A549 (cell line): Measurements from ENCODE around the gene TEX22. TPM values are rescaled to one million over a fixed set of nuclear protein-coding genes. Genes with fewer than 3 reads are reported as not detected.

Source experiments
- ATAC-seq, 2 experiments: fragments of 200-7000 bp in 1 of 2; fragments of >200 bp in 1 of 2; cut with Nextera tagmentation in 1 of 2; cut with Tn5 transposase in 1 of 2; 3 replicates each; pipeline versions ENCODE4 v1.8.0 to v1.9.1; 2018 to 2020; ENCODE audit warnings: mild to moderate bottlenecking in 1 of 2, moderate library complexity in 1 of 2
- CTCF ChIA-PET: fragments of 300-600 bp; sonication (Branson Sonifier 250); formaldehyde crosslinking; extraction: SDS; loops from one replicate; lab custom pipeline; 2021; ENCODE audit warnings: antibody characterized with exemption, inconsistent platforms; lab: Yijun Ruan, JAX
- POLR2A ChIA-PET: fragments of 350-600 bp; formaldehyde crosslinking; extraction: SDS; loops from one replicate; lab custom pipeline; 2021; ENCODE audit warnings: antibody characterized with exemption, inconsistent platforms; lab: Yijun Ruan, JAX
- DNase-seq, 2 experiments: peaks; one replicate each; pipeline versions ENCODE4 v3.0.0 to v3.0.0-alpha.2; 2011 to 2016; ENCODE audit warnings: low read depth in 1 of 2, low spot score in 1 of 2
- FAIRE-seq: peaks from 2 replicates; lab custom pipeline; 2011; peaks lifted over from hg19 to GRCh38; lab: Jason Lieb, UNC
- H3K27ac ChIP-seq, 2 experiments: fragments of >200 bp; sonication (Bioruptor Twin); formaldehyde crosslinking; 3 replicates each; pipeline ENCODE4 v1.5.1; 2016 to 2017
- H3K4me1 ChIP-seq: fragments of >200 bp; sonication (Bioruptor Twin); formaldehyde crosslinking; 3 replicates; pipeline ENCODE4 v1.6.1; 2016
- H3K4me2 ChIP-seq: fragments of >200 bp; sonication (Bioruptor Twin); formaldehyde crosslinking; 3 replicates; pipeline ENCODE4 v1.6.1; 2016
- H3K4me3 ChIP-seq: fragments of >200 bp; sonication (Bioruptor Twin); formaldehyde crosslinking; 3 replicates; pipeline ENCODE4 v1.5.1; 2016
- H3K9me3 ChIP-seq: fragments of >200 bp; sonication (Bioruptor Twin); formaldehyde crosslinking; 3 replicates; pipeline ENCODE4 v1.6.1; 2016
- BHLHE40 ChIP-seq: IDR thresholded peaks from 2 replicates; pipeline ENCODE4 v1.6.1; 2012; ENCODE audit warnings: low read depth, low read length, inconsistent platforms
- CHD2 ChIP-seq: fragments of 150-350 bp; IDR thresholded peaks from 2 replicates; pipeline ENCODE4 v1.6.1; 2014; ENCODE audit warnings: low read length; ENCODE audit not compliant: partially characterized antibody
- CHD4 ChIP-seq: fragments of 200-600 bp; sonication (generic); IDR thresholded peaks from 2 replicates; pipeline ENCODE4 v1.6.1; 2016; ENCODE audit warnings: antibody characterized with exemption, mild to moderate bottlenecking, borderline replicate concordance
- ELK1 ChIP-seq: fragments of 150-350 bp; IDR thresholded peaks from 2 replicates; pipeline ENCODE4 v1.6.1; 2014; ENCODE audit warnings: low read depth, mild to moderate bottlenecking, low read length
- ESRRA ChIP-seq: fragments of 150-350 bp; IDR thresholded peaks from 2 replicates; pipeline ENCODE4 v1.6.1; 2014; ENCODE audit warnings: mild to moderate bottlenecking, low read length, borderline replicate concordance
- GATA3 ChIP-seq: IDR thresholded peaks from 2 replicates; pipeline ENCODE4 v1.6.1; 2012; ENCODE audit warnings: borderline replicate concordance
- HDAC2 ChIP-seq: fragments of 200-600 bp; sonication (generic); IDR thresholded peaks from 2 replicates; pipeline ENCODE4 v1.6.1; 2016
- HES2 ChIP-seq: fragments of >200 bp; sonication (Bioruptor Twin); formaldehyde crosslinking; IDR thresholded peaks from 2 replicates; pipeline ENCODE4 v1.6.1; 2016
- HEYL ChIP-seq: fragments of 250-450 bp; sonication (Bioruptor Pico); IDR thresholded peaks from 2 replicates; pipeline ENCODE4 v1.8.0; 2021; ENCODE audit warnings: mild to moderate bottlenecking, moderate library complexity
- HOXA7 ChIP-seq: fragments of 250-450 bp; sonication (Bioruptor Pico); IDR thresholded peaks from 2 replicates; pipeline ENCODE4 v1.5.0; 2020; ENCODE audit warnings: mild to moderate bottlenecking, moderate library complexity
- JUN ChIP-seq, 2 experiments: fragments of >200 bp; sonication (Bioruptor Twin); formaldehyde crosslinking; IDR thresholded peaks; 2 replicates in 1 of 2; 3 replicates in 1 of 2; pipeline ENCODE4 v1.6.1; 2016 to 2017
- JUNB ChIP-seq: fragments of >200 bp; sonication (Bioruptor Twin); formaldehyde crosslinking; IDR thresholded peaks from 2 replicates; pipeline ENCODE4 v1.6.1; 2016
- KDM1A ChIP-seq: fragments of 200-600 bp; sonication (generic); IDR thresholded peaks from 2 replicates; pipeline ENCODE4 v1.6.1; 2016; ENCODE audit warnings: low read depth, mild to moderate bottlenecking
- MAFK ChIP-seq: fragments of 450-650 bp; IDR thresholded peaks from 2 replicates; pipeline ENCODE4 v1.6.1; 2014; ENCODE audit not compliant: partially characterized antibody
- NR3C1 ChIP-seq: fragments of >200 bp; sonication (Bioruptor Twin); formaldehyde crosslinking; IDR thresholded peaks from 3 replicates; pipeline ENCODE4 v1.6.1; 2017
- PBX3 ChIP-seq: IDR thresholded peaks from 2 replicates; pipeline ENCODE4 v1.6.1; 2012
- RARB ChIP-seq: fragments of 250-450 bp; sonication (Bioruptor Pico); IDR thresholded peaks from 2 replicates; pipeline ENCODE4 v1.8.0; 2021; ENCODE audit warnings: mild to moderate bottlenecking, moderate library complexity
- RNF2 ChIP-seq: fragments of 200-600 bp; sonication (generic); IDR thresholded peaks from 2 replicates; pipeline ENCODE4 v1.6.1; 2016; ENCODE audit warnings: low read depth, mild to moderate bottlenecking, antibody characterized with exemption, moderate library complexity, borderline replicate concordance
- SREBF2 ChIP-seq: fragments of 450-650 bp; IDR thresholded peaks from 2 replicates; pipeline ENCODE4 v1.6.1; 2014; ENCODE audit warnings: mild to moderate bottlenecking, moderate library complexity
- TP53 ChIP-seq: fragments of 250-450 bp; sonication (Bioruptor Pico); IDR thresholded peaks from 2 replicates; pipeline ENCODE4 v1.5.0; 2021; ENCODE audit warnings: mild to moderate bottlenecking, moderate library complexity
- USF2 ChIP-seq: fragments of 450-650 bp; IDR thresholded peaks from 2 replicates; pipeline ENCODE4 v1.6.1; 2014; ENCODE audit warnings: antibody characterized with exemption
- ZFP36 ChIP-seq: fragments of 450-650 bp; IDR thresholded peaks from 2 replicates; pipeline ENCODE4 v1.6.1; 2014; ENCODE audit warnings: borderline replicate concordance; ENCODE audit not compliant: partially characterized antibody
- whole genome bisulfite sequencing: methylation state at CpG from one replicate; pipeline ENCODE4 v1.1.6; 2017; ENCODE audit errors: missing lambda C conversion rate; 5-methylcytosine and 5-hydroxymethylcytosine counted together
- polyA plus RNA-seq, 4 experiments: library from polyadenylated mRNA; depleted of rRNA in 3 of 4; stranded (reverse); fragments of >200 nt; fragmentation: RNase III in 1 of 4; extraction: RNeasy Plus Mini Kit Qiagen cat#74134 plus additional on column Dnase treatment in 1 of 4; gene quantifications; 2 replicates in 3 of 4; 3 replicates in 1 of 4; pipeline ENCODE4 v1.2.3, GENCODE V29; 2011 to 2017

Gene TEX22
- polyA plus RNA-seq, 2 of the 4 experiments (the other 2 are of a cell fraction): 0.06 to 0.23 TPM

GRCh38 chr14:105368910-105369652 lies 29.3 kb upstream of the TEX22 start:
- ChIA-PET CTCF (interaction anchor here (0.7 to 4.7 kb wide), 5 partner anchors 13 to 121 kb away, joined by 3 to 49 read pairs (median 3); no protein-coding TSS in a partner anchor), POLR2A (no interaction called here)
- no peak overlapping the region for H3K4me3 ChIP-seq
- no peak for FAIRE-seq
- no peak for DNase-seq
- no peaks in the 10 kb centered on the region for H3K4me1 ChIP-seq
- no peaks in the 10 kb centered on the region for H3K9me3 ChIP-seq
- H3K4me2 ChIP-seq: no peak overlapping the region
- no peak overlapping the region for H3K27ac ChIP-seq
- TF ChIP-seq ELK1 (no peak), TP53 (CRISPR knock-in tag) (no peak), RNF2 (no peak), GATA3 (no peak), ZFP36 (no peak), HDAC2 (no peak), JUNB (no peak), HOXA7 (CRISPR knock-in tag) (no peak), RARB (CRISPR knock-in tag) (no peak), BHLHE40 (no peak), HES2 (no peak), HEYL (CRISPR knock-in tag) (no peak), SREBF2 (no peak), KDM1A (no peak)
- no peak for ATAC-seq
- 91% methylated on average over 15 of the region's 29 CpGs for WGBS

GRCh38 chr14:105369653-105370040 lies 28.7 kb upstream of the TEX22 start:
- Histone ChIP-seq H3K4me2 (no peak overlapping the region), H3K9me3 (no peaks in the 10 kb centered on the region), H3K4me1 (no peaks in the 10 kb centered on the region), H3K27ac (no peak overlapping the region), H3K4me3 (no peak overlapping the region)
- TF ChIP-seq JUN (IDR thresholded peaks at IDR 0.05): no peak
- TF ChIP-seq PBX3: no peak
- TF ChIP-seq HDAC2: no peak
- TF ChIP-seq CHD2: no peak
- no peak for TF ChIP-seq ELK1
- TF ChIP-seq USF2: no peak
- no peak for TF ChIP-seq HES2
- no peak for TF ChIP-seq NR3C1
- TF ChIP-seq ESRRA: no peak
- TF ChIP-seq MAFK: no peak
- TF ChIP-seq CHD4: no peak
- TF ChIP-seq BHLHE40: no peak
- ATAC-seq: no peak
- ChIA-PET CTCF (interaction anchor here (0.8 to 4.7 kb wide), 17 partner anchors 12 to 241 kb away, joined by 3 to 49 read pairs (median 4); no protein-coding TSS in a partner anchor), POLR2A (no interaction called here)
- DNase-seq: no peak
- WGBS: 92% methylated on average over 12 of the region's 28 CpGs
- FAIRE-seq: no peak
